ENCODE results near the gene ACTL6B. TPM values are rescaled to one million over a fixed set of nuclear protein-coding genes. Genes with fewer than 3 reads are reported as not detected.
A peak's percentile ranks its signal among the peaks of the same experiment; 100 is the strongest.

The ACTL6B gene
- polyA plus RNA-seq, 2 donors = not detected

DNA sequence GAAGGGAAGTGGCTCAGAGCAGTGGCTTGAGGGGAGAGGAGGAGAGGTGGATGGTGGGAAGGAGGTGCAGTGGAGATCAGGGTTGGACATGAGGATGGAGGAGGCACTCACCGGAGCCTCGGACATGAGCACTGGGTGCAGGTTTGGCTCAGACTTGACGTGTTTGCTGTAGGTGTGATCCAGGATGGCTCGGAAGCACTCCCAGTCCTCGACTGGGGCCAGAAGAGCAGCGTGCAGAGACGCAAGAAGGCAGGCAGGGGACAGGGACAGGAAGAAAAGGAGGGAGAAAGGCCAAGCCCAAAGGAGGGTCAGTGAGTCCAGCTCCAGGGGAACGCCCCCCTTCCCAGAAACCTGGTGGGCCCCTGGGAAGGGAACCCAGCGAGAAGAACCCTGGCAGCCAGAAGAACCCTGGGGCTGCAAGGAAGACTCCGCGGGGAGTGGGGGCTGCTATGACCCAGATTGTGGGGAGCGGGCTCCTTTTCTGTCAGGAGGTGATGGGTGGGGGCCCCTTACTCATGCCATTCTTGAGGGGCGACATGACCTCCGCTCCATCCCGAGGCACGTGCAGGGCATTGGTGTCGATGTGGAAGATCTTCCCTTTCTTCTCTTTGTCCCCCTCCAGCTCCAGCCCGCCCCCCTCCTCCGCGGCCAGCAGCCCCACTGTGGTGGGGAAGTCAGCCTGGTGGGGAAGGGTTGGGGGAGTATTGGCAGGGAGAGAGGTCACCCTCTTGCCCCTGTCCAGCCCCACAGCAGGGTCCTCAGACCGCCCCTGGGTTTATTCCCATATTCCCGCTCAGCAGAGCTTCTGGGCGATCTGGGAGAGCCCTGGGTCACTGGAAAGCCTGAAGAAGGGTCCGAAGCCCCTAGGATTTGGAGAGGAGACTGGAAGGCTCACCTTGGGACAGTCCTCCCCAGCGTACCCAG is 1.1 kb downstream of the ACTL6B start:
- no peak overlapping the region for H3K4me3 ChIP-seq (ENCODE audit: low read depth in 1 of 2, low read length in 2 of 2)
- H3K4me1 ChIP-seq (ENCODE audit: control insufficient read depth in 2 of 2, insufficient read depth in 2 of 2, low read length in 1 of 2) = peaks cover 0 to under 1% of the 10 kb centered on the region in 2 donors
- 54 to 58% methylated on average over 24 to 25 of the region's 25 CpGs for WGBS, 2 donors
- no peak overlapping the region for H3K27ac ChIP-seq (ENCODE audit: low read depth in 2 of 2, low read length in 1 of 2)
- H3K9me3 ChIP-seq (ENCODE audit: control insufficient read depth in 2 of 2, insufficient read depth in 1 of 2, low read depth in 1 of 2, low read length in 1 of 2) = peaks cover 0 to 7% of the 10 kb centered on the region in 2 donors
- no peaks in the 10 kb centered on the region for H3K36me3 ChIP-seq (ENCODE audit: control insufficient read depth in 2 of 2, insufficient read depth in 2 of 2, low read length in 1 of 2)
- H3K27me3 ChIP-seq (ENCODE audit: control insufficient read depth in 1 of 2, insufficient read depth in 2 of 2, low read length in 2 of 2) = no peaks in the 10 kb centered on the region

DNA sequence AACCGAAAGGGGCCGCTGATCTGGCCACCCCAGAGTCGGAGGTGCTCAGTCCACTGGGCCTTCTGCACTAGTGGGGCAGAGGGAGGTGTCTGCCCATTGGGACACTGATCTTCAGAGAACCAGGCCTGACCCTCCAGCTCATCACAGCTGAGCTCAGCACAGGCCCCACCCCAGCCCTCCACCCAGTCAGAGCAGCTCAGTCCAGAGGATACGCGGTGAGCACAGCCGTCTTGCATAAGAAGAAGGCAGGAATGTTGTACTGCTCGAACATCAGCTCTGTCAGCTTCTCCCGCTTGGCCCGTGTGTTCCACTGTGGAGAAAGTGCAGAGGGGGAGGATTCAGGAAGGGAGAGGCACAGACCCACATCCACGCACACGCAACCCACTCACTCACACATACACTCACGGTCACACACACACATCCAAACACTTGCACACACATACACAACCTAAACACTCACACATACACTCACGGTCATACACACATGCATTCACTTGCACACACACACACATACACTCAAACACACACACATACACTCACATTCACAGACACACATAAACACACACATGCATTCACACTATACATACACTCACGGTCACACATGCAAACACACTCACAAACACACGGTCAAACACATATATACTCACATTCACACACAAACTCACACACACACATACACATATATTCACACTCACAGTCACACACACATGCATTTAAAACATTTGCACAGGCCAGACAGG is 6.3 kb downstream of the ACTL6B start:
- Histone ChIP-seq H3K27me3 (ENCODE audit: control insufficient read depth in 1 of 2, insufficient read depth in 2 of 2, low read length in 2 of 2) (no peaks in the 10 kb centered on the region), H3K4me1 (ENCODE audit: control insufficient read depth in 2 of 2, insufficient read depth in 2 of 2, low read length in 1 of 2) (peaks cover 0 to 4% of the 10 kb centered on the region in 2 donors), H3K4me3 (ENCODE audit: low read depth in 1 of 2, low read length in 2 of 2) (no peak overlapping the region), H3K9me3 (ENCODE audit: control insufficient read depth in 2 of 2, insufficient read depth in 1 of 2, low read depth in 1 of 2, low read length in 1 of 2) (no peaks in the 10 kb centered on the region), H3K27ac (ENCODE audit: low read depth in 2 of 2, low read length in 1 of 2) (no peak overlapping the region), H3K36me3 (ENCODE audit: control insufficient read depth in 2 of 2, insufficient read depth in 2 of 2, low read length in 1 of 2) (no peaks in the 10 kb centered on the region)
- WGBS, 2 donors = 74 to 82% methylated on average over 14 to 15 of the region's 15 CpGs

DNA sequence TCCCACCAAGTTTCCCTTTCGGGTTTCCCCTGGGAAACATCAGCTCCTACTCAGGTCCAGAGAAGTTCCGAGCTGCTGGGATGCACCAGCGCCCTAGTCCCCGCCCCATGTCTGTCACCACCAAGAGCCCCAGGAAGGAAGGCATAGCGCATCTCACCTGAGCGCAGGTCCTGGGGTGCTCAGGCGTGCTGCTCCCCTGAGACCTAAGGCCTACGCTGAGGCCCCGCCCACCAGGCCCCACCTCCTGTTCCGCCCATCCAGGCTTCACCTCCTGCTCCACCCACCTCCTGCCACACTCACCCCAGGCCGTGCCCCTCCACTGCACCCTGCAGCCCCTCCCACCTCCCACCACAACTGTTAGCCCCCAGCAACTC is 13.7 kb downstream of the ACTL6B start:
- WGBS, 2 donors = 37 to 58% methylated on average over 11 of the region's 11 CpGs
- H3K27ac ChIP-seq (ENCODE audit: low read depth in 2 of 2, low read length in 1 of 2) = no peak overlapping the region

DNA sequence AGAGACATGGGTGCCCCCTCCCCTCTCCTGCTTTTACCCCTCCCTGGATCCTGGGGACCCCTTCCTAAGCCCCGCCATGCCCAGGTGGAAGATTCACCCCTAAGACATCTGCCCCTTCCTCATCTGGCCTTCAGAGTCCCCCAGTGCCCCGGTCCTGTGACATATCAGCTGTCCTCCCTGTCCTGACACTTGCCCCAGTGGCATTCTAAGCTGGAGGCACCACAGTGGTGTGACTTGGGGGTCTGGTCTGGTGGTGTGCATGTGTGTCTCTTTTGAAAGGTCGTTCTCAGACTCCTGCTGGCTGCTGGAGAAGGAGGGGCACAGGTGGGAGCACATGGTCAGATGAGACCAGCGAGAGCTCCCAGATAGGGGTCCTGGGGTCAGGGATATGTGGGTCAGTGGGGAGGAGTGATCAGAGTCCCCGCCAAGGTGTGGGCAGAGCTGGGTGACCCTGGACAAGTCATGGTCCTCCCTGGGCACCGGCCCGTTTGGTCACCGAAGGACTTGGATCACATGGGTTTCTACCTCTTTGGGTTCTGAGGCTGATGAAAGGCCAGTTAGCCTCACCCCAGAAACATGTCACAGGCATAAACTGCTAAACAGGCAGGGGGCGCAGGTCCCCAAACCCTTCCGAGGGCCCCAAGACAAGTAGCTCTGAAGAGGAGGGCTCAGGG is 14.3 kb downstream of the ACTL6B start:
- H3K4me3 ChIP-seq (ENCODE audit: low read depth in 1 of 2, low read length in 2 of 2) = no peak overlapping the region

More for the DNA sequence above, 13.7 kb downstream of the ACTL6B start:
- Histone ChIP-seq H3K4me1 (ENCODE audit: control insufficient read depth in 2 of 2, insufficient read depth in 2 of 2, low read length in 1 of 2) (peaks cover 0 to 2% of the 10 kb centered on the region in 2 donors), H3K27me3 (ENCODE audit: control insufficient read depth in 1 of 2, insufficient read depth in 2 of 2, low read length in 2 of 2) (no peaks in the 10 kb centered on the region), H3K9me3 (ENCODE audit: control insufficient read depth in 2 of 2, insufficient read depth in 1 of 2, low read depth in 1 of 2, low read length in 1 of 2) (no peaks in the 10 kb centered on the region), H3K4me3 (ENCODE audit: low read depth in 1 of 2, low read length in 2 of 2) (no peak overlapping the region), H3K36me3 (ENCODE audit: control insufficient read depth in 2 of 2, insufficient read depth in 2 of 2, low read length in 1 of 2) (no peaks in the 10 kb centered on the region)

DNA sequence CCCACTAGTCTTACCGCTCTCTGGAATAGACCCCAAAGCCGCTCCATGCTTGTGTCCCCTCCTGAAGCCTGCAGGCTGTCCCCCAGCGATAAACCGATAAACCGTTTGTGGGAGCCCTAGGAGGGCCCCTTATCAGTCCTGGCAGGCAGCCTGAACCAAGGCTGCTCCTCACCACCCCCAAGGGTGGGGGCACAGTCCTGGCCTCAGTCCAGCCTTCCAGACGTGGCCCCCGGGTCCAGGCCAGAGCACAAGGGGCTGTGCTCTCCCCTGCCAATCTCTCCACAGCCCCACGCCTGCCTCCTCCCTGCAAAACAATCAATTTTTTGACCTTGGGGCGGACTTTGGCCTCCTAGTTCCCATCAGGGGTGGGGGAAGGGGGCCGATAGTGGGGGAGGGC is 14.8 kb downstream of the ACTL6B start, which contains the start of gene TFR2:
TFR2 (minus strand) TSS at position 90 of the 397 bp plus-strand sequence; CDS start at position 47, 43 bp downstream.
- H3K36me3 ChIP-seq (ENCODE audit: control insufficient read depth in 2 of 2, insufficient read depth in 2 of 2, low read length in 1 of 2) = no peaks in the 10 kb centered on the region
- WGBS, 2 donors = 51 to 59% methylated on average over 9 to 10 of the region's 10 CpGs
- peaks cover 0 to 2% of the 10 kb centered on the region in 2 donors for H3K4me1 ChIP-seq (ENCODE audit: control insufficient read depth in 2 of 2, insufficient read depth in 2 of 2, low read length in 1 of 2)
- no peaks in the 10 kb centered on the region for H3K9me3 ChIP-seq (ENCODE audit: control insufficient read depth in 2 of 2, insufficient read depth in 1 of 2, low read depth in 1 of 2, low read length in 1 of 2)
- H3K27me3 ChIP-seq (ENCODE audit: control insufficient read depth in 1 of 2, insufficient read depth in 2 of 2, low read length in 2 of 2) = no peaks in the 10 kb centered on the region
- H3K27ac ChIP-seq (ENCODE audit: low read depth in 2 of 2, low read length in 1 of 2) = no peak within 1 kb of the TSS
- H3K4me3 ChIP-seq (ENCODE audit: low read depth in 1 of 2, low read length in 2 of 2) = no peak within 1 kb of the TSS

More for the DNA sequence above, 14.3 kb downstream of the ACTL6B start:
- WGBS, 2 donors = 80 to 83% methylated on average over 10 of the region's 10 CpGs
- H3K36me3 ChIP-seq (ENCODE audit: control insufficient read depth in 2 of 2, insufficient read depth in 2 of 2, low read length in 1 of 2) = no peaks in the 10 kb centered on the region
- no peak overlapping the region for H3K27ac ChIP-seq (ENCODE audit: low read depth in 2 of 2, low read length in 1 of 2)
- peaks cover 0 to 2% of the 10 kb centered on the region in 2 donors for H3K4me1 ChIP-seq (ENCODE audit: control insufficient read depth in 2 of 2, insufficient read depth in 2 of 2, low read length in 1 of 2)
- no peaks in the 10 kb centered on the region for H3K9me3 ChIP-seq (ENCODE audit: control insufficient read depth in 2 of 2, insufficient read depth in 1 of 2, low read depth in 1 of 2, low read length in 1 of 2)
- H3K27me3 ChIP-seq (ENCODE audit: control insufficient read depth in 1 of 2, insufficient read depth in 2 of 2, low read length in 2 of 2) = no peaks in the 10 kb centered on the region

DNA sequence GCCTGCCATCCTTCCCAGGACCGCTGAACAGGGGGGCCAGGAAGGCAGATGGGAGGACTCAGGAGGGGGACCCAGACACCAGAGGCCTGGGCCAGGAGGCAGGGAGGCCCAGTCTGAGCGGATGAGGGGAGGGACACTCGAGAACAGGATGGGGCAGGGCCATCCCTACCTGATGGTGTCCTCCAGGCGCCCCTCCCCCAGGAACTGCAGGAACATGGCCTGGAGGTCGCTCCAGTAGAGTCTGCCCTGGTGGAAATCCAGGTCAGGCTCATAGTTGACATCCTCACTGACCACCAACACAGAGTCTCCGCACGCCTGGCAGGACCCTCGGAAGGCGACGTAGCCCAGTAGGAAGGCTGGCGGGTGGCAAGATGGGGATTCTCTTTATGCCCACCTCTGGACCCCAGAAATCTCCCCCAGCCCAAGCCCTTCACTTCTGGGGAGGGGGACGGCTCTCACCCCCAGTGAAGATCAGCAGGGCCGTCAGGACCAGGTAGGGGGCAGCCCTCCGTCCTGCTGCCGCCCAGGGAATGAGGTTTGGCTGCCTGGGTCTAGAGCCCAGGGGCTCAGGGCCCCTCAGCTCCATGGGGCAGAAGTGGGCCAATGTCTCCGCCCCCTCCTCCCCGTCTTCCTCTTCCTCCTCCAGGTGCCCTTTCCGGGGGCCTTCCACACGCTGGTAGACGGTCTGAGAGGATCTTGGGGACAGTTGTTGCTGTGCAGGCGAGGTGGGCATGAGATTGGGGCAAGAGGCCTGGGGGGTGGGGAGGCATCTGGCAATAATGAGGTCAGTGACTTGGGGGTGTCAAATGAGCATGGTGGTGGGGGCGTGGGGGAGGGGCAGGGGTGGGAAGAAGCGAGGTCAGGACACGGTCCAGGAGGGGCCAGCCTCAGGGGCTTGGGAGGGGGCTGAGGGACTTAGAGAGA is 15.5 kb downstream of the ACTL6B start:
- Histone ChIP-seq H3K4me3 (ENCODE audit: low read depth in 1 of 2, low read length in 2 of 2) (no peak overlapping the region), H3K27me3 (ENCODE audit: control insufficient read depth in 1 of 2, insufficient read depth in 2 of 2, low read length in 2 of 2) (no peaks in the 10 kb centered on the region), H3K4me1 (ENCODE audit: control insufficient read depth in 2 of 2, insufficient read depth in 2 of 2, low read length in 1 of 2) (peaks cover 0 to 2% of the 10 kb centered on the region in 2 donors), H3K27ac (ENCODE audit: low read depth in 2 of 2, low read length in 1 of 2) (no peak overlapping the region), H3K9me3 (ENCODE audit: control insufficient read depth in 2 of 2, insufficient read depth in 1 of 2, low read depth in 1 of 2, low read length in 1 of 2) (no peaks in the 10 kb centered on the region), H3K36me3 (ENCODE audit: control insufficient read depth in 2 of 2, insufficient read depth in 2 of 2, low read length in 1 of 2) (no peaks in the 10 kb centered on the region)
- WGBS, 2 donors = 72 to 77% methylated on average over 24 of the region's 24 CpGs

DNA sequence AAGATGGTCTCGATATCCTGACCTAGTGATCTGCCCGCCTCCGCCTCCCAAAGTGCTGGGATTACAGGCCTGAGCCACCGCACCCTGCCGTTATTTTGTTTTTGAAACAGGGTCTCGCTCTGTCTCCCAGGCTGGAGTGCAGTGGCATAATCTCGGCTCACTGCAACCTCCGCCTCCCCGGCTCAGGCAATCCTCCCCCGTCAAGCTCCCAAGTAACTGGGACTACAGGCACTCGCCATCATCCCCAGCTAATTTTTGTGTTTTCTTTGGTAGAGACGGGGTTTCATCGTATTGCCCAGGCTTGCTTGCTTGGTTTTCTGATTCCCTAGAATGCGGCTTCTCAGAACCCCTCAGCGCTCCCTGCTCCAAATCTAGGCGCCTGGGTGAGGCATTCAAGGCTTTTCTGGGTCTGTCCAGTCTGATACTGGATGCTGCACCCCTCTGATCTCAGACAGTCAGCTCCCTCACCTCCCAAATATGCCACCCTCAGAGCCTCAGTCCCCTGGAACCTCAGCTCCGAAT is 16.2 kb downstream of the ACTL6B start:
- H3K9me3 ChIP-seq (ENCODE audit: control insufficient read depth in 2 of 2, insufficient read depth in 1 of 2, low read depth in 1 of 2, low read length in 1 of 2) = no peaks in the 10 kb centered on the region
- no peaks in the 10 kb centered on the region for H3K27me3 ChIP-seq (ENCODE audit: control insufficient read depth in 1 of 2, insufficient read depth in 2 of 2, low read length in 2 of 2)
- no peak overlapping the region for H3K4me3 ChIP-seq (ENCODE audit: low read depth in 1 of 2, low read length in 2 of 2)
- peaks cover 0 to 2% of the 10 kb centered on the region in 2 donors for H3K4me1 ChIP-seq (ENCODE audit: control insufficient read depth in 2 of 2, insufficient read depth in 2 of 2, low read length in 1 of 2)
- no peak overlapping the region for H3K27ac ChIP-seq (ENCODE audit: low read depth in 2 of 2, low read length in 1 of 2)
- 85 to 87% methylated on average over 17 of the region's 17 CpGs for WGBS, 2 donors
- H3K36me3 ChIP-seq (ENCODE audit: control insufficient read depth in 2 of 2, insufficient read depth in 2 of 2, low read length in 1 of 2) = no peaks in the 10 kb centered on the region

DNA sequence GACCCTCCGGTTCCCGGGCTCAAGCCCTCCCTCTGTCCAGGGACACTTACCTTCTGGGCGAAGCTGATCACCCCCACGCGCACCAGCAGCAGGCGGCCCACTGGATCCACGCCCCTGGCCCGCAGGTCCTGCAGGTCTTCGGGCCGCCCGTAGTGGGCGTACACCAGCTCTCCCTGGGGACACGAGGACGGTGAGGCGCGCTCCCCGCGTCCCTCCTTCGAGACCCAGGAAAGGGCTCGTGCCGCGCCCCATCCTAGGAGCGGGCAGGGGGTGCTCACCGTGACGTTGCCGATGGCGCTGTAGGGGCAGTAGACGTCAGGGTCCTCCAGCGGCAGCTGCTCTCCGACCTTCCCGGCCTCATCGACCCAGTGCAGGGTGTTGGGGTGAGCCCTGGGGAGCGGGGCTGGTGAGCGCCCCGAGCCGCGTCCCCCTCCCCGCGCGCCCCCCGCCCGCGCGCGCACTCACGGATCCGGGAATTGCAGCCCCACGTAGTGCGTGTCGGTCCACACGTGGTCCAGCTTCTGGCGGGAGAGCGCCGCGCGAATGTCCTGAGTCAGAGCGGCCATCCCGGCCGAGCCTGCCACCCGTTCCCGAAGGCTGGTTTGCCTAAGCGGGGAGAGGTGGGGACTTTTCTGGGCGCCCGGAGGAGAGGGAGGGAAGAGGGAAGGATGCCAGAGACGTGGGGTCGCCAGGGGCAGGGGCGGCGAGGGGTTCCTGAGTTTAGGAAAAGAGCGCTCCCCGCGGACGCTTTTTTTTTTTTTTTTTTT is 23.1 kb downstream of the ACTL6B start:
- no peaks in the 10 kb centered on the region for H3K9me3 ChIP-seq (ENCODE audit: control insufficient read depth in 2 of 2, insufficient read depth in 1 of 2, low read depth in 1 of 2, low read length in 1 of 2)
- peak overlapping the region; percentile 52 to 58 for H3K4me3 ChIP-seq (ENCODE audit: low read depth in 1 of 2, low read length in 2 of 2)
- peaks cover 0 to 6% of the 10 kb centered on the region in 2 donors for H3K4me1 ChIP-seq (ENCODE audit: control insufficient read depth in 2 of 2, insufficient read depth in 2 of 2, low read length in 1 of 2)
- 2 to 5% methylated on average over 64 to 72 of the region's 72 CpGs for WGBS, 2 donors
- H3K27me3 ChIP-seq (ENCODE audit: control insufficient read depth in 1 of 2, insufficient read depth in 2 of 2, low read length in 2 of 2) = no peaks in the 10 kb centered on the region
- H3K36me3 ChIP-seq (ENCODE audit: control insufficient read depth in 2 of 2, insufficient read depth in 2 of 2, low read length in 1 of 2) = no peaks in the 10 kb centered on the region
- no peak overlapping the region for H3K27ac ChIP-seq (ENCODE audit: low read depth in 2 of 2, low read length in 1 of 2)
